B cell (primary cell): ENCODE results near the gene PABPC1L2A. TPM values are rescaled to one million over a fixed set of nuclear protein-coding genes. Genes with fewer than 3 reads are reported as not detected.
"Not testable (repeated sequence)": the region's sequence is repeated elsewhere in the genome, so short reads cannot be mapped to it uniquely, and the experiment has no call there.

Source experiments
- ATAC-seq: fragments of 200-7000 bp; cut with Tn5 transposase; one replicate; pipeline ENCODE4 v1.10.0; 2021; ENCODE audit warnings: low read depth, mild to moderate bottlenecking, moderate number of reproducible peaks, moderate library complexity
- CTCF ChIA-PET: fragments of 350-600 bp; sonication (Branson Sonifier 250); formaldehyde crosslinking; loops from one replicate; lab custom pipeline; 2021; ENCODE audit warnings: antibody characterized with exemption, inconsistent platforms; lab: Charles Lee
- POLR2A ChIA-PET: fragments of 350-600 bp; sonication (Branson Sonifier 250); formaldehyde crosslinking; loops from one replicate; lab custom pipeline; 2021; ENCODE audit warnings: antibody characterized with exemption; lab: Charles Lee
- DNase-seq: peaks from one replicate; pipeline ENCODE4 v3.0.0; 2013
- H2AFZ ChIP-seq: 2 replicates; pipeline ENCODE4 v1.6.1; 2012; ENCODE audit warnings: mild to moderate bottlenecking, low read depth, low read length; ENCODE audit not compliant: insufficient read depth, poor library complexity, severe bottlenecking
- H3K27ac ChIP-seq, 2 donors: 1 replicate in 1 of 2; 2 replicates in 1 of 2; pipeline ENCODE4 v1.5.1; 2012 to 2013; ENCODE audit warnings: low read length in 2 of 2, mild to moderate bottlenecking in 2 of 2, moderate library complexity in 1 of 2
- H3K27me3 ChIP-seq, 4 experiments: fragments of 200-600 bp in 1 of 4; sonication (generic) in 1 of 4; replicated peaks in 1 of 4; 1 replicate in 2 of 4; 2 replicates in 2 of 4; pipeline versions ENCODE4 v1.6.1 to v1.7.0; 2013 to 2016; ENCODE audit warnings: low read length in 3 of 4, mild to moderate bottlenecking in 2 of 4, mixed read lengths in 1 of 4, moderate library complexity in 1 of 4; ENCODE audit not compliant: insufficient read depth in 4 of 4, control insufficient read depth in 3 of 4; ENCODE audit errors: control extremely low read depth in 1 of 4
- H3K36me3 ChIP-seq, 2 experiments: replicated peaks in 1 of 2; 1 replicate in 1 of 2; 2 replicates in 1 of 2; pipeline versions ENCODE4 v1.6.1 to v1.7.1; 2013; ENCODE audit warnings: low read length in 1 of 2; ENCODE audit not compliant: insufficient read depth in 2 of 2, control insufficient read depth in 1 of 2; ENCODE audit errors: control extremely low read depth in 1 of 2, extremely low read depth in 1 of 2
- H3K4me1 ChIP-seq, 2 donors: fragments of 200-600 bp in 1 of 2; sonication (generic) in 1 of 2; 1 replicate in 1 of 2; 2 replicates in 1 of 2; pipeline versions ENCODE4 v1.5.1 to v1.6.1; 2013 to 2017; ENCODE audit warnings: low read length in 2 of 2; ENCODE audit not compliant: control insufficient read depth in 2 of 2, insufficient read depth in 2 of 2
- H3K4me2 ChIP-seq: replicated peaks from 2 replicates; pipeline ENCODE3; 2012; ENCODE audit warnings: mild to moderate bottlenecking, low read depth, low read length; ENCODE audit not compliant: poor library complexity, severe bottlenecking
- H3K4me3 ChIP-seq, 5 experiments: fragments of 200-600 bp in 1 of 5; sonication (generic) in 1 of 5; 1 replicate in 3 of 5; 2 replicates in 2 of 5; pipeline versions ENCODE4 v1.5.1 to v1.7.0; 2011 to 2016; ENCODE audit warnings: low read length in 4 of 5, mild to moderate bottlenecking in 4 of 5, low read depth in 2 of 5, control low read depth in 1 of 5, moderate library complexity in 1 of 5; ENCODE audit not compliant: insufficient read depth in 1 of 5; ENCODE audit errors: control extremely low read depth in 1 of 5, extremely low read depth in 1 of 5
- H3K79me2 ChIP-seq: fragments of 200-600 bp; sonication (generic); one replicate; pipeline ENCODE4 v1.6.0; 2016; ENCODE audit warnings: low read length; ENCODE audit not compliant: control insufficient read depth, insufficient read depth
- H3K9ac ChIP-seq: fragments of 200-600 bp; sonication (generic); 2 replicates; pipeline ENCODE4 v1.6.1; 2017; ENCODE audit warnings: mild to moderate bottlenecking, low read length, moderate library complexity
- H3K9me3 ChIP-seq, 3 donors: one replicate each; pipeline versions ENCODE4 v1.6.1 to v1.7.1; 2013; ENCODE audit warnings: low read length in 2 of 3; ENCODE audit not compliant: control insufficient read depth in 2 of 3, insufficient read depth in 1 of 3; ENCODE audit errors: control extremely low read depth in 1 of 3
- H4K20me1 ChIP-seq: 2 replicates; pipeline ENCODE4 v1.6.0; 2012; ENCODE audit warnings: mild to moderate bottlenecking, low read length; ENCODE audit not compliant: insufficient read depth, control insufficient read depth, poor library complexity, severe bottlenecking
- H3K27ac Mint-ChIP-seq: one replicate; pipeline ENCODE4 v1.8.0; 2021; ENCODE audit warnings: mixed read lengths
- H3K27me3 Mint-ChIP-seq: one replicate; pipeline ENCODE4 v1.8.0; 2021; ENCODE audit warnings: mixed read lengths
- H3K4me1 Mint-ChIP-seq: one replicate; pipeline ENCODE4 v1.8.0; 2021; ENCODE audit warnings: mixed read lengths
- H3K4me3 Mint-ChIP-seq: one replicate; pipeline ENCODE4 v1.8.0; 2021; ENCODE audit warnings: mixed read lengths
- H3K9me3 Mint-ChIP-seq: one replicate; pipeline ENCODE4 v1.8.0; 2022; ENCODE audit warnings: mixed read lengths; ENCODE audit not compliant: insufficient read depth
- CTCF ChIP-seq: fragments of 200-600 bp; IDR thresholded peaks from one replicate; pipeline ENCODE4 v1.8.0; 2022; ENCODE audit warnings: antibody characterized with exemption, mild to moderate bottlenecking
- EZH2 ChIP-seq: IDR thresholded peaks from 2 replicates; pipeline ENCODE4 v1.6.1; 2012; ENCODE audit warnings: borderline replicate concordance, low read depth, mild to moderate bottlenecking, moderate library complexity, low read length; ENCODE audit not compliant: insufficient read depth, poor library complexity, severe bottlenecking
- WGBS: methylation state at CpG from one replicate; pipeline ENCODE4 v1.1.5; 2013; ENCODE audit warnings: missing lambda C conversion rate; ENCODE audit not compliant: insufficient coverage; 5-methylcytosine and 5-hydroxymethylcytosine counted together
- intact Hi-C: fragments of 100-400 bp; cut with micrococcal nuclease; formaldehyde crosslinking; loops from one replicate; pipeline ENCODE4 v1.10.0; 2022
- polyA minus RNA-seq: library from RNA; depleted of rRNA, polyadenylated mRNA; stranded (reverse); fragments of >200 nt; gene quantifications from 2 replicates; pipeline ENCODE4 v1.2.3, GENCODE V29; 2012
- polyA plus RNA-seq: library from polyadenylated mRNA; depleted of rRNA; stranded (reverse); fragments of >200 nt; gene quantifications from 2 replicates; pipeline ENCODE4 v1.2.3, GENCODE V29; 2012
- total RNA-seq, 2 donors: library from RNA; stranded (reverse); fragments of 120-200 nt in 1 of 2; gene quantifications; 1 replicate in 1 of 2; 2 replicates in 1 of 2; pipeline versions ENCODE4 v1.2.3 to v1.2.4, GENCODE V29; 2013 to 2022

Gene PABPC1L2A
- total RNA-seq = not detected in 2 replicates
- not detected for total RNA-seq (2013)
- polyA plus RNA-seq = not detected in 2 replicates
- not detected in 2 replicates for polyA minus RNA-seq

- H3K9me3 Mint-ChIP-seq, H3K4me2 ChIP-seq, ATAC-seq, H3K36me3 ChIP-seq, DNase-seq, H3K9ac ChIP-seq, POLR2A ChIA-PET, H3K27me3 Mint-ChIP-seq, H3K79me2 ChIP-seq, H2AFZ ChIP-seq, H3K9me3 ChIP-seq, H3K27ac ChIP-seq, H3K27me3 ChIP-seq, H3K4me1 ChIP-seq, H3K27ac Mint-ChIP-seq, H3K4me1 Mint-ChIP-seq, H4K20me1 ChIP-seq, H3K4me3 Mint-ChIP-seq, intact Hi-C loops, H3K4me3 ChIP-seq, CTCF ChIA-PET: not testable (repeated sequence)
- no CpG with 5 or more reads among the region's 45 CpGs for WGBS
These were observed at the start of gene PABPC1L2A for GRCh38 chrX:73079024-73079562. Gene PABPC1L2A (minus strand): TSS chrX:73079512. CDS start chrX:73079386, 126 bp downstream.

GRCh38 chrX:73127700-73128241, 48.5 kb upstream of the PABPC1L2A start:
- CTCF ChIA-PET = no interaction called here
- POLR2A ChIA-PET = no interaction called here
- whole genome bisulfite sequencing = 47% methylated on average over 13 of the region's 23 CpGs
- H3K27me3 ChIP-seq = no peaks in the 10 kb centered on the region
- TF ChIP-seq CTCF (no peak), EZH2 (no peak)
- no peak overlapping the region for H3K4me2 ChIP-seq
- DNase-seq = peak; percentile 2
- H3K4me3 ChIP-seq = no peak overlapping the region
- no peak overlapping the region for H3K9ac ChIP-seq
- H3K36me3 ChIP-seq = no peaks in the 10 kb centered on the region
- Mint-ChIP-seq H3K4me3 (no peak overlapping the region), H3K9me3 (no peaks in the 10 kb centered on the region), H3K4me1 (no peaks in the 10 kb centered on the region), H3K27ac (no peak overlapping the region), H3K27me3 (no peaks in the 10 kb centered on the region)
- ATAC-seq = no peak
- H3K4me1 ChIP-seq = no peaks in the 10 kb centered on the region
- intact Hi-C loops = no loop called here
- H3K27ac ChIP-seq = no peak overlapping the region
- H2AFZ ChIP-seq = no peak overlapping the region
- H4K20me1 ChIP-seq = no peaks in the 10 kb centered on the region
- no peaks in the 10 kb centered on the region for H3K9me3 ChIP-seq
- no peaks in the 10 kb centered on the region for H3K79me2 ChIP-seq
